ENCODE data around the gene SSH3.
A peak's percentile ranks its signal among the peaks of the same experiment; 100 is the strongest.

Gene SSH3

GRCh38 chr11:67354075-67355022 lies 51.0 kb downstream of the SSH3 start:
- Histone ChIP-seq H3K27me3 (ENCODE audit: control insufficient read depth, low read length) (no peaks in the 10 kb centered on the region), H3K4me2 (ENCODE audit: low read length) (peak overlapping the region; percentile 92), H3K27ac (ENCODE audit: low read depth, low read length) (peak overlapping the region; percentile 99), H3K9me2 (replicated peaks; ENCODE audit: control insufficient read depth, low read length) (no peaks in the 10 kb centered on the region), H3K79me2 (ENCODE audit: control insufficient read depth, low read length) (peaks cover 48% of the 10 kb centered on the region), H3K4me3 (ENCODE audit: low read length) (peak overlapping the region; percentile 82), H3F3A (ENCODE audit: control insufficient read depth, insufficient read depth) (peaks cover 22% of the 10 kb centered on the region), H4K20me1 (ENCODE audit: control insufficient read depth, insufficient read depth, low read depth, low read length) (no peaks in the 10 kb centered on the region), H3K4me1 (ENCODE audit: control insufficient read depth, low read length) (peaks cover 77% of the 10 kb centered on the region), H3K36me3 (ENCODE audit: control insufficient read depth, low read length) (peaks cover 33% of the 10 kb centered on the region), H3K9me3 (ENCODE audit: control insufficient read depth, insufficient read depth, low read length) (no peaks in the 10 kb centered on the region)
- TF ChIP-seq EZH2phosphoT487 (IDR thresholded peaks at IDR 0.05; ENCODE audit: borderline replicate concordance, low read length), result no peak
- TF ChIP-seq, protein P1, sequence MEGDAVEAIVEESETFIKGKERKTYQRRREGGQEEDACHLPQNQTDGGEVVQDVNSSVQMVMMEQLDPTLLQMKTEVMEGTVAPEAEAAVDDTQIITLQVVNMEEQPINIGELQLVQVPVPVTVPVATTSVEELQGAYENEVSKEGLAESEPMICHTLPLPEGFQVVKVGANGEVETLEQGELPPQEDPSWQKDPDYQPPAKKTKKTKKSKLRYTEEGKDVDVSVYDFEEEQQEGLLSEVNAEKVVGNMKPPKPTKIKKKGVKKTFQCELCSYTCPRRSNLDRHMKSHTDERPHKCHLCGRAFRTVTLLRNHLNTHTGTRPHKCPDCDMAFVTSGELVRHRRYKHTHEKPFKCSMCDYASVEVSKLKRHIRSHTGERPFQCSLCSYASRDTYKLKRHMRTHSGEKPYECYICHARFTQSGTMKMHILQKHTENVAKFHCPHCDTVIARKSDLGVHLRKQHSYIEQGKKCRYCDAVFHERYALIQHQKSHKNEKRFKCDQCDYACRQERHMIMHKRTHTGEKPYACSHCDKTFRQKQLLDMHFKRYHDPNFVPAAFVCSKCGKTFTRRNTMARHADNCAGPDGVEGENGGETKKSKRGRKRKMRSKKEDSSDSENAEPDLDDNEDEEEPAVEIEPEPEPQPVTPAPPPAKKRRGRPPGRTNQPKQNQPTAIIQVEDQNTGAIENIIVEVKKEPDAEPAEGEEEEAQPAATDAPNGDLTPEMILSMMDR (IDR thresholded peaks at IDR 0.05; ENCODE audit: low read depth, low read length, poor library complexity, severe bottlenecking), result no peak

DNA sequence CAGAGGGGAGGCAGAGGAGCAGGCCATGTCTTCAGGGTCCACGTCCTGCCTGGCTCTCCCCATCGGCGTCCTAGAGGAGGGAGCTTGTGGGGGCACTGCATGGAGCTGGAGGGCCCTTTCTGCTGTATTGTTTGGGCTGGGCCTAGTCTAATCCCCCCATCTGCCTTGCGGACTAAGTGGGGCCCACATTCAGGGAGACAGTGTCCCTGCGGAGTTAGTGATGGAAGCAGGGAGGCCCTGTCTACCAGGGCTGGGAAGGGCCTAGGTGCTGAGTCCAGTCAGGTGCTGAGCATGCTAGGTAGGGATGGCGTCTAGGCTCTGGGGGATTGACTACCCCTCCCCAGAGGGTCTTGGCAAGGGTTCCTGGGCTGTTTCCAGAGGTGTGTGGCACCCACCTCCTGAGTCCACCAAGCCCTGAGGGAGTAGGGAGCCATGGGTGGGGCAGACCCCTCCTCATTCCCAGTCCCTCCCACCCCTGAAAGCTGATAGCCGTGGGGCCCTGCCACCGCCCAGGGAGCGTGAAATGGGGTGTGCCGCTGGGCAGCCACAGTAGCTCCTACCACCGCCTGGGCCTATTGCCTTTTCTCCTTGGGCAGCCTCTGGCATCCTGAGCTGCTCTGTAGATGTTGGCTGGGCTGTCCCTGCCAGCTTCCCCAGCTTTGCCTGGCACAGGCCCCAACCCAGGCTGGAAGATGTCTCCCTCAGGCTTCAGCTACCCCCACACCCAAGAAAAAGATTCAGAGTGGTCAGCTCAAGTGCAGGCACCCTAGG lies 51.9 kb downstream of the SSH3 start:
- peaks cover 17% of the 10 kb centered on the region for H3F3A ChIP-seq (ENCODE audit: control insufficient read depth, insufficient read depth)

DNA sequence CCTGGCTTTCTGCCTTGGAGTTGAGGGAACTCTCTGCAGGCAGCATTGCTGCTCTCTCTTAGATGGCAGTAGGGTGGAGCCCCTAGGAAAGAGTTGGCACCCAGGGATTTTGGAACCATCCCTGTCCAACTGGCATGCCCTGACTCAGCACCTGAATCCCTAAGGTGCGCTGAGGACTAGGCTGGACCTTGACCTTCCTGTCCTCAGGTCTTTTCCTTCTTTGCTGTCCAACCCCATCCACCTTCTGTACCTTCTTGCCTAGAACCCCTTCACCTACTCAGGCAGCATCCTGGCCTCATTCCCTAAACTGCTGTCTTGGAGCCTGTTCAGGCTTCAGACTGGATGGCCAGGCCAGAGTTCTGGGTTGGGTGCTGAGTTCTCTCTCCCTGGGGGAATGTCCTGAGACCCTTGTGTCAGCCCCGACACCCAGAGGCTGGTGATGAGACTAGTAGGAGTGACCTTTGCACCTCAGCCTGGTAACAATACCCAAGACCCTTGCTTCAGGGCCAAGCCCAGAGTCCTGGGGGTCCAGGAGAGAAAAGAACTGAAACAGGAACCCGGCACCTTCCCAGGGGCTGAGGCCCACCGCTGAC lies 52.6 kb downstream of the SSH3 start:
- peak overlapping the region; percentile 92 for H3K4me2 ChIP-seq (ENCODE audit: low read length)

More for the DNA sequence above, 51.9 kb downstream of the SSH3 start:
- Histone ChIP-seq H3K27me3 (ENCODE audit: control insufficient read depth, low read length) (no peaks in the 10 kb centered on the region), H3K36me3 (ENCODE audit: control insufficient read depth, low read length) (peaks cover 33% of the 10 kb centered on the region), H3K79me2 (ENCODE audit: control insufficient read depth, low read length) (peaks cover 48% of the 10 kb centered on the region), H3K4me2 (ENCODE audit: low read length) (peak overlapping the region; percentile 92), H3K27ac (ENCODE audit: low read depth, low read length) (peak overlapping the region; percentile 99), H3K4me1 (ENCODE audit: control insufficient read depth, low read length) (peaks cover 68% of the 10 kb centered on the region), H3K9me2 (replicated peaks; ENCODE audit: control insufficient read depth, low read length) (no peaks in the 10 kb centered on the region), H4K20me1 (ENCODE audit: control insufficient read depth, insufficient read depth, low read depth, low read length) (no peaks in the 10 kb centered on the region), H3K4me3 (ENCODE audit: low read length) (peak overlapping the region; percentile 82), H3K9me3 (ENCODE audit: control insufficient read depth, insufficient read depth, low read length) (no peaks in the 10 kb centered on the region)
- TF ChIP-seq, protein P1 (IDR thresholded peaks at IDR 0.05; ENCODE audit: low read depth, low read length, poor library complexity, severe bottlenecking), result no peak
- no peak for TF ChIP-seq EZH2phosphoT487 (IDR thresholded peaks at IDR 0.05; ENCODE audit: borderline replicate concordance, low read length)

More for the DNA sequence above, 52.6 kb downstream of the SSH3 start:
- Histone ChIP-seq H4K20me1 (ENCODE audit: control insufficient read depth, insufficient read depth, low read depth, low read length) (no peaks in the 10 kb centered on the region), H3K27ac (ENCODE audit: low read depth, low read length) (peak overlapping the region; percentile 99), H3K4me1 (ENCODE audit: control insufficient read depth, low read length) (peaks cover 61% of the 10 kb centered on the region), H3K9me3 (ENCODE audit: control insufficient read depth, insufficient read depth, low read length) (no peaks in the 10 kb centered on the region), H3K9me2 (replicated peaks; ENCODE audit: control insufficient read depth, low read length) (no peaks in the 10 kb centered on the region), H3K79me2 (ENCODE audit: control insufficient read depth, low read length) (peaks cover 47% of the 10 kb centered on the region), H3K4me3 (ENCODE audit: low read length) (peak overlapping the region; percentile 82), H3K36me3 (ENCODE audit: control insufficient read depth, low read length) (peaks cover 31% of the 10 kb centered on the region), H3F3A (ENCODE audit: control insufficient read depth, insufficient read depth) (peaks cover 17% of the 10 kb centered on the region), H3K27me3 (ENCODE audit: control insufficient read depth, low read length) (no peaks in the 10 kb centered on the region)
- TF ChIP-seq, protein P1 (IDR thresholded peaks at IDR 0.05; ENCODE audit: low read depth, low read length, poor library complexity, severe bottlenecking), result no peak
- TF ChIP-seq EZH2phosphoT487 (IDR thresholded peaks at IDR 0.05; ENCODE audit: borderline replicate concordance, low read length), result no peak

Measured in DOHH2 (cell line).